Left lung (tissue), 10 donors: ENCODE data around the gene RGS3. TPM values are rescaled to one million over a fixed set of nuclear protein-coding genes. Genes with fewer than 3 reads are reported as not detected.
A peak's percentile ranks its signal among the peaks of the same experiment; 100 is the strongest.

ENCODE experiments used
- ATAC-seq: fragments of 200-7000 bp; cut with Tn5 transposase; one replicate; pipeline ENCODE4 v1.9.1; 2020; ENCODE audit warnings: moderate library complexity
- DNase-seq, 4 donors: peaks; one replicate each; pipeline ENCODE4 v3.0.0-alpha.2; 2013 to 2020
- H3K27ac ChIP-seq, 2 donors: fragments of 200-600 bp; sonication (generic) in 1 of 2; one replicate each; pipeline versions ENCODE4 v1.5.0 to v1.8.0; 2020 to 2021
- H3K27me3 ChIP-seq, 2 donors: fragments of 200-600 bp; sonication (generic) in 1 of 2; one replicate each; pipeline versions ENCODE4 v1.5.0 to v1.8.0; 2020 to 2021
- H3K36me3 ChIP-seq, 2 donors: fragments of 200-600 bp; sonication (generic) in 1 of 2; one replicate each; pipeline versions ENCODE4 v1.5.0 to v1.8.0; 2020 to 2021
- H3K4me1 ChIP-seq, 2 donors: fragments of 200-600 bp; one replicate each; pipeline ENCODE4 v1.8.0; 2021
- H3K4me3 ChIP-seq, 2 donors: fragments of 200-600 bp; sonication (generic) in 1 of 2; one replicate each; pipeline versions ENCODE4 v1.5.0 to v1.8.0; 2020 to 2021; ENCODE audit warnings: mild to moderate bottlenecking in 1 of 2
- H3K9me3 ChIP-seq, 2 donors: fragments of 200-600 bp; sonication (generic) in 1 of 2; one replicate each; pipeline versions ENCODE4 v1.5.0 to v1.8.0; 2020 to 2021
- intact Hi-C, 2 donors: fragments of 100-400 bp; cut with DNase I; formaldehyde crosslinking; loops; one replicate each; pipeline versions ENCODE4 v1.11.2 to v1.14.2; 2022
- polyA plus RNA-seq, 6 donors: library from polyadenylated mRNA; unstranded; fragments of 120-200 nt; gene quantifications; one replicate each; pipeline ENCODE4 v1.2.1, GENCODE V29; 2013; ENCODE audit not compliant: insufficient read length in 6 of 6
- total RNA-seq, 2 donors: library from RNA; stranded (reverse); fragmentation: NEBNext Ultra II Directional; extraction: Animal tissue kit (Norgen Biotek cat#: 25700); gene quantifications; one replicate each; pipeline ENCODE4 v1.2.1, GENCODE V29; 2021
- TF ChIP-seq, protein P1 (sequence below), 2 donors: fragments of 200-600 bp; sonication (generic) in 1 of 2; IDR thresholded peaks; one replicate each; pipeline versions ENCODE4 v1.5.0 to v1.8.0; 2021; ENCODE audit warnings: antibody characterized with exemption in 2 of 2
- donor health status: DM: no; HTN: yes; CAD: no.
- donor health status: DM: no; HTN: no; CAD: no.

Gene RGS3
- total and polyA plus RNA-seq, 8 donors: 69.6 to 96.9 (median 77.4) TPM

DNA sequence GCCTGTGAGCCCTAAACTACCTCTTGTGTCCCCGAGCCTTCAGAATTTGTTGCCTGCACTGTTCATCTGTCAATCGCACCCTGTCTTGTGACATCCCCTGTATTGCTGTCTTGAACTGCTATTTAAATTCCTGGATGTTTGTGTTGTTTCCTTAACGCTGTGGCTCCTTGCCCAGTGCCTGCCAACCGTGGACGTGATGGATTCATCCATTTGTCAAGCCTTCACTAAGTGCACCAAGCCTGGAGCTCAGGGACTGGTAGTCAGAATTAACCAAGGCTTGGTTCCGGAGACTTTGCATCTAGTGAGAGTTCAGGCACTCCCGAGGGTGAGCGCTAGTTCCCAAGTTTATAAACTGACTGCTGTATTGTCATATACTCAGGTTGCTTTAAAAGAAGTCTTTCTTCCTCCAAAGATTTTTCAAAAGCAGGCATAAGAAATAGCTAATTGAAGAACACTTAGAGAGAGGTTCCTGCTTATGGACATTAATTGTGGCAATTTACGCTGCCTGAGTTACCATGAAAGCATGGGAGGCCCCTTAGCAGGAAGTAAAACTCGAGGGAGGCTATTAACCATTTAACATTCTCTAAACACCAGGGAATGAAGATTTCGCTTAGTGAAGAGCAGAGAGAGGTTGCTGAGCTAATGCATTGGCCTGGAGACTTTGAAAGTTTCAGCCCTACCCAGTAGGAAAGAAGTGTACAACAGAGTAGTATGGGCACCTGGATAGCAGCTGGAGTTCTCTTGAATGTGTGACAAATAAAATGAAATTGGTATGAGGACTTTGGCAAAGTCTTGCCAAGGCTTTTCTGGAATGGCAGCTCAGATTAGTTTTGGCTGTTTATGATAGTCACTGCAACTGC lies 29.0 kb downstream of the RGS3 start:
- H3K4me3 ChIP-seq: no peak overlapping the region
- ATAC-seq: no peak
- peak in 2 of 4 donors; percentile 20 to 23 for DNase-seq
- H3K36me3 ChIP-seq: no peaks in the 10 kb centered on the region
- no peaks in the 10 kb centered on the region for H3K9me3 ChIP-seq
- H3K4me1 ChIP-seq: peaks cover 2 to 25% of the 10 kb centered on the region in 2 donors
- no peaks in the 10 kb centered on the region for H3K27me3 ChIP-seq
- TF ChIP-seq, protein P1, sequence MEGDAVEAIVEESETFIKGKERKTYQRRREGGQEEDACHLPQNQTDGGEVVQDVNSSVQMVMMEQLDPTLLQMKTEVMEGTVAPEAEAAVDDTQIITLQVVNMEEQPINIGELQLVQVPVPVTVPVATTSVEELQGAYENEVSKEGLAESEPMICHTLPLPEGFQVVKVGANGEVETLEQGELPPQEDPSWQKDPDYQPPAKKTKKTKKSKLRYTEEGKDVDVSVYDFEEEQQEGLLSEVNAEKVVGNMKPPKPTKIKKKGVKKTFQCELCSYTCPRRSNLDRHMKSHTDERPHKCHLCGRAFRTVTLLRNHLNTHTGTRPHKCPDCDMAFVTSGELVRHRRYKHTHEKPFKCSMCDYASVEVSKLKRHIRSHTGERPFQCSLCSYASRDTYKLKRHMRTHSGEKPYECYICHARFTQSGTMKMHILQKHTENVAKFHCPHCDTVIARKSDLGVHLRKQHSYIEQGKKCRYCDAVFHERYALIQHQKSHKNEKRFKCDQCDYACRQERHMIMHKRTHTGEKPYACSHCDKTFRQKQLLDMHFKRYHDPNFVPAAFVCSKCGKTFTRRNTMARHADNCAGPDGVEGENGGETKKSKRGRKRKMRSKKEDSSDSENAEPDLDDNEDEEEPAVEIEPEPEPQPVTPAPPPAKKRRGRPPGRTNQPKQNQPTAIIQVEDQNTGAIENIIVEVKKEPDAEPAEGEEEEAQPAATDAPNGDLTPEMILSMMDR (IDR thresholded peaks at IDR 0.05): no peak
- H3K27ac ChIP-seq: peak overlapping the region in 1 of 2 donors; percentile 16
- intact Hi-C loops: no loop called here

DNA sequence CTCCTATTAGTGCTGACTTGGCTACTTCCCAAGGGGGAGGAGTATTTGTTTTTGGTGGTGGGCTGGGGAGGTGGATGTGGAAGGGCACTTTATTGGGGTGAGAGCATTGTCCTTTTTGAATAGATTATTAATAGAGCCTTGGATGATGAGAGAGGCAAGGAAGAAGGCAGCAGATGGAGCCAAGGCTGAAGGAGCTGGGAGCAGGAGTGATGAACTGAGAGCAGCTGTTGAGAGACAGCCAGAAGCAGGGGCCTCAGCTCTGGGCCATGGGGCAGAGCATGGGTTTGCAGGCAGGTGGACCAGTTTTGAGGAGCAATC lies 29.6 kb downstream of the RGS3 start:
- no peak overlapping the region for H3K4me3 ChIP-seq
- H3K27ac ChIP-seq: peak overlapping the region in 1 of 2 donors; percentile 16
- ATAC-seq: no peak
- H3K9me3 ChIP-seq: no peaks in the 10 kb centered on the region
- DNase-seq: peak in 2 of 4 donors; percentile 49 to 64
- peaks cover 2 to 25% of the 10 kb centered on the region in 2 donors for H3K4me1 ChIP-seq
- H3K36me3 ChIP-seq: no peaks in the 10 kb centered on the region
- TF ChIP-seq, protein P1 (IDR thresholded peaks at IDR 0.05): no peak
- H3K27me3 ChIP-seq: no peaks in the 10 kb centered on the region
- intact Hi-C loops: no loop called here

DNA sequence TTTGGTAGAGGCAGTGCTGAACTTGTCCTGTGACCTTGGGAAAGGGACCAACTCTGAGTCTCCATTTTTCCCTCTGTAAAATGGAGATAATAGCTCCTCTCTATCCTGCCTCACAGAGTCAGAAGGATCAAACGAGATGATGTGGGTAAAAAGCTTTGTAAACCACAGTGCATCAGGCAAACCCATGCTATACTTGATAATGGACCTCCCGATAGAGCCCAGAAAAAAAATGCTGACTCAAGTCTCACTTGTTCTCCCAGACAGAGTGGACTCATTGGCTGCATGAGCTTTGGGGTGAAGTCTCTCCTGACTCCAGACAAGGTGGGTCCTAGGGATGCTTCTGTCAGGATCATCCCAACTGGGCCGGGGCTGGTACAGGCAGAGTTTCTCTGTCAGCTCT lies 32.0 kb downstream of the RGS3 start:
- Histone ChIP-seq H3K4me3 (no peak overlapping the region), H3K9me3 (no peaks in the 10 kb centered on the region), H3K27ac (no peak overlapping the region), H3K36me3 (no peaks in the 10 kb centered on the region), H3K4me1 (peaks cover 2 to 25% of the 10 kb centered on the region in 2 donors), H3K27me3 (no peaks in the 10 kb centered on the region)
- intact Hi-C loops: no loop called here
- TF ChIP-seq, protein P1 (IDR thresholded peaks at IDR 0.05): no peak
- DNase-seq (no peak), ATAC-seq (no peak)

DNA sequence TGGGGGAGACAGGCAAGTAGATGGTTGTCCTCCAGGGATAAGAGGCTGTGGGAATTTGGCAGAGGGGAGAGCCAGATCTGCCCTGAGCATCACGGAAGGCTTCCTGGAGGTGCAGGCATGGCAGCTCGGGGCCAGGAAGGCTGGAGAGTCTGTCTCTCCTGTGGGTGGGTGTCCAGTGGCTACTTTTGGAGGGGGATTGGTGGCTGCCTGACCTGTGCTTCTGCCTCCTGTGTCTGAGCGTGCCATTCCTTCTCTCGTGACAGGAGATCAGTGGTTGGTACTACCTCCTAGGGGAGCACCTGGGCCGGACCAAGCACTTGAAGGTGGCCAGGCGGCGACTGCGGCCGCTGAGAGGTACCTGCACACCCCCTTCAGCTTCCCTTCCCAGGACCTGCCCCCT lies 33.5 kb downstream of the RGS3 start:
- intact Hi-C loops: no loop called here
- TF ChIP-seq, protein P1 (IDR thresholded peaks at IDR 0.05): no peak
- H3K36me3 ChIP-seq: no peaks in the 10 kb centered on the region
- no peak overlapping the region for H3K4me3 ChIP-seq
- H3K4me1 ChIP-seq: peaks cover under 1 to 17% of the 10 kb centered on the region in 2 donors
- ATAC-seq: no peak
- no peaks in the 10 kb centered on the region for H3K27me3 ChIP-seq
- no peak for DNase-seq
- no peak overlapping the region for H3K27ac ChIP-seq
- H3K9me3 ChIP-seq: no peaks in the 10 kb centered on the region

DNA sequence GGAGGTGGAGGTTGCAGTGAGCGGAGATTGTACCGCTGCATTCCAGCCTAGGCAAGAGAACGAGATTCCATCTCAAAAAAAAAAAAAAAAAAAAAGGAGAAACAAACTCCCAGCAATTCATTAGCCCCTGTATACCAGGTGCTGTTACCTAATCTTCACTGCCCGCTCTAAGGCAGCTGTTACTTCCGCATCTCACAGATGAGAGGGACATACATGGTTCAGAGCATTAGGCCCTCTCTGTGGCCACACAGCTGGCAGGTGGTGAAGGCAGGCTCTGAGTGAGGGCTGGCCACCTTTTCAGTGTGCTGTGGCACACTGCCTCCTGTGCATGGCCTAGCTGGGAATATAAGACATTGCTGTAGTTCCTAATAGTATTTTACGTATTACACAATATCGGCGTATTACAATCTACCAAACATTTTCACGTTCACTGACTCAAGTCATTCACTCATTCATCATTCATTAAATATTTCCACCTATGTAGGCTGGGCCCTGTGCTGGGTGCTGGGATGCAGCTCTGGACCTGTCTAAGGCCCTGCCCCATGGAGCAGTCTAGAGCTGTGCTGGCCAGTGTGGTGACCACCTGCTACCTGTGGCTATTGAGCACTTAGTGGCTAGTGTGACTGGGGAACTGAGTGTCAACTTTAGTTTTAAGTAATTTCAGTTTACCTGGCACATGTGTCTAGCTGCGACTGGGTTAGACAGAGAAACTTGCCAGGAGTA lies 35.8 kb downstream of the RGS3 start:
- H3K4me1 ChIP-seq: peaks cover 0 to 16% of the 10 kb centered on the region in 2 donors
- peak overlapping the region in 1 of 2 donors; percentile 70 for H3K27ac ChIP-seq
- H3K36me3 ChIP-seq: no peaks in the 10 kb centered on the region
- intact Hi-C loops: no loop called here
- TF ChIP-seq, protein P1 (IDR thresholded peaks at IDR 0.05): no peak
- no peaks in the 10 kb centered on the region for H3K9me3 ChIP-seq
- H3K4me3 ChIP-seq: no peak overlapping the region
- DNase-seq (no peak), ATAC-seq (no peak)
- H3K27me3 ChIP-seq: no peaks in the 10 kb centered on the region
